ENCODE measurements around the gene S100A2. TPM values are rescaled to one million over a fixed set of nuclear protein-coding genes. Genes with fewer than 3 reads are reported as not detected.
A peak's percentile ranks its signal among the peaks of the same experiment; 100 is the strongest.

The S100A2 gene
- total RNA-seq, 2 donors from 2014 or later, result not detected

- Histone ChIP-seq H3K27ac (peak within 1 kb of the TSS; percentile 83), H3K4me1 (peaks cover 0 to 83% of the 10 kb centered on the region in 2 donors)
These were observed 20.3 kb downstream of the S100A2 start, which contains the start of gene S100A4 for GRCh38 chr1:153545067-153546055. Gene S100A4, minus strand, starts transcription at chr1:153545806. Its CDS starts 1,012 bp downstream, at chr1:153544794.

GRCh38 chr1:153544453-153545066, 21.1 kb downstream of the S100A2 start:
- DNase-seq (ENCODE audit: low spot score), result no peak
- H3K27ac ChIP-seq, result peak overlapping the region; percentile 83
- TF ChIP-seq CTCF (IDR thresholded peaks at IDR 0.05), result no peak
- H3K4me3 ChIP-seq, result peak overlapping the region; percentile 38 to 46
- no peaks in the 10 kb centered on the region for H3K9me3 ChIP-seq
- no peaks in the 10 kb centered on the region for H3K27me3 ChIP-seq
- H3K36me3 ChIP-seq, result no peaks in the 10 kb centered on the region
- peaks cover 0 to 75% of the 10 kb centered on the region in 2 donors for H3K4me1 ChIP-seq

More at GRCh38 chr1:153545067-153546055, 20.3 kb downstream of the S100A2 start, which contains the start of gene S100A4:
- peak within 1 kb of the TSS; percentile 42 to 46 for H3K4me3 ChIP-seq
- peak; percentile 97 for DNase-seq (ENCODE audit: low spot score)
- H3K9me3 ChIP-seq, result no peaks in the 10 kb centered on the region
- H3K27me3 ChIP-seq, result no peaks in the 10 kb centered on the region
- TF ChIP-seq CTCF (IDR thresholded peaks at IDR 0.05), result no peak
- H3K36me3 ChIP-seq, result no peaks in the 10 kb centered on the region

- Histone ChIP-seq H3K27ac (no peak overlapping the region), H3K4me1 (peaks cover 0 to 66% of the 10 kb centered on the region in 2 donors), H3K36me3 (no peaks in the 10 kb centered on the region), H3K27me3 (no peaks in the 10 kb centered on the region), H3K9me3 (no peaks in the 10 kb centered on the region), H3K4me3 (peak overlapping the region in 1 of 2 donors; percentile 46)
- DNase-seq (ENCODE audit: low spot score), result no peak
- TF ChIP-seq CTCF (IDR thresholded peaks at IDR 0.05), result no peak
These were observed 21.9 kb downstream of the S100A2 start for GRCh38 chr1:153543736-153544135.

- Histone ChIP-seq H3K27me3 (no peaks in the 10 kb centered on the region), H3K4me3 (no peak overlapping the region), H3K9me3 (no peaks in the 10 kb centered on the region), H3K27ac (no peak overlapping the region), H3K4me1 (peaks cover 0 to 60% of the 10 kb centered on the region in 2 donors), H3K36me3 (no peaks in the 10 kb centered on the region)
- DNase-seq (ENCODE audit: low spot score), result no peak
- no peak for TF ChIP-seq CTCF (IDR thresholded peaks at IDR 0.05)
These were observed 22.5 kb downstream of the S100A2 start for GRCh38 chr1:153542956-153543711.
